ENCODE measurements around the gene CCDC160. TPM values are rescaled to one million over a fixed set of nuclear protein-coding genes. Genes with fewer than 3 reads are reported as not detected.
"Not testable (repeated sequence)": the region's sequence is repeated elsewhere in the genome, so short reads cannot be mapped to it uniquely, and the experiment has no call there.

Gene CCDC160
- total RNA-seq, 6 experiments from 2014 or later: not detected

- ATAC-seq: no peak
- Histone ChIP-seq H3K27ac (no peak overlapping the region), H3K27me3 (peaks cover 0 to 4% of the 10 kb centered on the region in 2 donors), H3K4me1 (no peaks in the 10 kb centered on the region), H3K4me3 (no peak overlapping the region), H3K9me3 (no peaks in the 10 kb centered on the region), H3K36me3 (no peaks in the 10 kb centered on the region)
- DNase-seq: no peak
- intact Hi-C loops (cut with DNase I): no loop called here
- TF ChIP-seq POLR2A (IDR thresholded peaks at IDR 0.05) (no peak), CTCF (IDR thresholded peaks at IDR 0.05) (no peak)
- 41% methylated on average over 3 of the region's 3 CpGs for WGBS (ENCODE audit: insufficient coverage, low coverage, low lambda C conversion rate, missing lambda C conversion rate)
Measured at GRCh38 chrX:134206221-134206620, 30.8 kb upstream of the CCDC160 start.

- Histone ChIP-seq H3K27ac (no peak overlapping the region), H3K36me3 (no peaks in the 10 kb centered on the region), H3K9me3 (no peaks in the 10 kb centered on the region), H3K27me3 (no peaks in the 10 kb centered on the region), H3K4me3 (no peak overlapping the region), H3K4me1 (no peaks in the 10 kb centered on the region)
- TF ChIP-seq POLR2A (IDR thresholded peaks at IDR 0.05) (no peak), CTCF (IDR thresholded peaks at IDR 0.05) (no peak)
- intact Hi-C loops (cut with DNase I): no loop called here
- ATAC-seq (no peak), DNase-seq (no peak)
Measured at GRCh38 chrX:134210465-134210864, 26.5 kb upstream of the CCDC160 start.

- Histone ChIP-seq H3K4me3 (no peak overlapping the region), H3K36me3 (no peaks in the 10 kb centered on the region), H3K27me3 (peaks cover 0 to 5% of the 10 kb centered on the region in 2 donors), H3K9me3 (no peaks in the 10 kb centered on the region), H3K27ac (no peak overlapping the region), H3K4me1 (no peaks in the 10 kb centered on the region)
- DNase-seq (no peak), ATAC-seq (no peak)
- WGBS (ENCODE audit: insufficient coverage, low coverage, low lambda C conversion rate, missing lambda C conversion rate): 71% methylated on average over 4 of the region's 4 CpGs
- intact Hi-C loops (cut with DNase I): no loop called here
- no peak for TF ChIP-seq POLR2A (IDR thresholded peaks at IDR 0.05)
- TF ChIP-seq CTCF (IDR thresholded peaks at IDR 0.05): no peak
Measured at GRCh38 chrX:134235236-134235635, 1.7 kb upstream of the CCDC160 start.

GRCh38 chrX:134238144-134238543 lies 1.2 kb downstream of the CCDC160 start:
- H3K36me3 ChIP-seq; intact Hi-C loops (cut with DNase I); H3K27me3 ChIP-seq; H3K9me3 ChIP-seq; ATAC-seq; H3K4me1 ChIP-seq; H3K4me3 ChIP-seq; DNase-seq; H3K27ac ChIP-seq: not testable (repeated sequence)
- 29% methylated on average over 1 of the region's 9 CpGs for WGBS (ENCODE audit: insufficient coverage, low coverage, low lambda C conversion rate, missing lambda C conversion rate)

- H3K9me3 ChIP-seq: no peaks in the 10 kb centered on the region
- DNase-seq (no peak), ATAC-seq (no peak)
- no peak for TF ChIP-seq CTCF (IDR thresholded peaks at IDR 0.05)
- no peak for TF ChIP-seq POLR2A (IDR thresholded peaks at IDR 0.05)
- no peak overlapping the region for H3K27ac ChIP-seq
- intact Hi-C loops (cut with DNase I): no loop called here
- H3K4me3 ChIP-seq: no peak overlapping the region
- WGBS (ENCODE audit: insufficient coverage, low coverage, low lambda C conversion rate, missing lambda C conversion rate): 29% methylated on average over 1 of the region's 1 CpG
- H3K27me3 ChIP-seq: peaks cover 0 to 5% of the 10 kb centered on the region in 2 donors
- H3K36me3 ChIP-seq: no peaks in the 10 kb centered on the region
- H3K4me1 ChIP-seq: no peaks in the 10 kb centered on the region
Measured at GRCh38 chrX:134239016-134239415, 2.0 kb downstream of the CCDC160 start.
